ENCODE data around the gene PLXNA4.

The PLXNA4 gene

DNA sequence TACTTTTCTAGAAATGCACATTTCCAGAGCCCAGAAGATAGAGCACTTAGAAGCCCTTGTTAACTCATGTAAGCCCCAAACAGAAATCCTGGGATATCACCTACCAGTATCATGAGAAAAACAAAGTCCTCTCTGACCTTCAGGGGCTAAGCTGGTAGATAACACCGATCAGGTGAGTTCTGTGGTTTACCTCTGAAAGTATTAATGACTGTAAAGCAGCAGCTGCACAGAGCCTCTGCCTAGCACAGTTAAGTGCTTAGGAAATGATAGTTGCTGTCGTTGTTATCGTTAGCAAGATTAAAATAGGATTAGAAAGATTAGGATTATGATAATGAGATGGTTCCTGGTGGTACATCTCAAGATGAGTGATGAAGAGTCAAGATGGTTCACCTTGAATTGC is 64.9 kb downstream of the PLXNA4 start:
- TF ChIP-seq, protein P1, sequence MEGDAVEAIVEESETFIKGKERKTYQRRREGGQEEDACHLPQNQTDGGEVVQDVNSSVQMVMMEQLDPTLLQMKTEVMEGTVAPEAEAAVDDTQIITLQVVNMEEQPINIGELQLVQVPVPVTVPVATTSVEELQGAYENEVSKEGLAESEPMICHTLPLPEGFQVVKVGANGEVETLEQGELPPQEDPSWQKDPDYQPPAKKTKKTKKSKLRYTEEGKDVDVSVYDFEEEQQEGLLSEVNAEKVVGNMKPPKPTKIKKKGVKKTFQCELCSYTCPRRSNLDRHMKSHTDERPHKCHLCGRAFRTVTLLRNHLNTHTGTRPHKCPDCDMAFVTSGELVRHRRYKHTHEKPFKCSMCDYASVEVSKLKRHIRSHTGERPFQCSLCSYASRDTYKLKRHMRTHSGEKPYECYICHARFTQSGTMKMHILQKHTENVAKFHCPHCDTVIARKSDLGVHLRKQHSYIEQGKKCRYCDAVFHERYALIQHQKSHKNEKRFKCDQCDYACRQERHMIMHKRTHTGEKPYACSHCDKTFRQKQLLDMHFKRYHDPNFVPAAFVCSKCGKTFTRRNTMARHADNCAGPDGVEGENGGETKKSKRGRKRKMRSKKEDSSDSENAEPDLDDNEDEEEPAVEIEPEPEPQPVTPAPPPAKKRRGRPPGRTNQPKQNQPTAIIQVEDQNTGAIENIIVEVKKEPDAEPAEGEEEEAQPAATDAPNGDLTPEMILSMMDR (IDR thresholded peaks at IDR 0.05; ENCODE audit: insufficient read depth, low read length), result no peak
- TF ChIP-seq SPI1 (IDR thresholded peaks at IDR 0.05; ENCODE audit: borderline replicate concordance, low read depth) (no peak), GABPA (IDR thresholded peaks at IDR 0.05; ENCODE audit: low read depth) (no peak), POLR2AphosphoS5 (IDR thresholded peaks at IDR 0.05; ENCODE audit: low read depth) (no peak)
- TF ChIP-seq, protein P2, sequence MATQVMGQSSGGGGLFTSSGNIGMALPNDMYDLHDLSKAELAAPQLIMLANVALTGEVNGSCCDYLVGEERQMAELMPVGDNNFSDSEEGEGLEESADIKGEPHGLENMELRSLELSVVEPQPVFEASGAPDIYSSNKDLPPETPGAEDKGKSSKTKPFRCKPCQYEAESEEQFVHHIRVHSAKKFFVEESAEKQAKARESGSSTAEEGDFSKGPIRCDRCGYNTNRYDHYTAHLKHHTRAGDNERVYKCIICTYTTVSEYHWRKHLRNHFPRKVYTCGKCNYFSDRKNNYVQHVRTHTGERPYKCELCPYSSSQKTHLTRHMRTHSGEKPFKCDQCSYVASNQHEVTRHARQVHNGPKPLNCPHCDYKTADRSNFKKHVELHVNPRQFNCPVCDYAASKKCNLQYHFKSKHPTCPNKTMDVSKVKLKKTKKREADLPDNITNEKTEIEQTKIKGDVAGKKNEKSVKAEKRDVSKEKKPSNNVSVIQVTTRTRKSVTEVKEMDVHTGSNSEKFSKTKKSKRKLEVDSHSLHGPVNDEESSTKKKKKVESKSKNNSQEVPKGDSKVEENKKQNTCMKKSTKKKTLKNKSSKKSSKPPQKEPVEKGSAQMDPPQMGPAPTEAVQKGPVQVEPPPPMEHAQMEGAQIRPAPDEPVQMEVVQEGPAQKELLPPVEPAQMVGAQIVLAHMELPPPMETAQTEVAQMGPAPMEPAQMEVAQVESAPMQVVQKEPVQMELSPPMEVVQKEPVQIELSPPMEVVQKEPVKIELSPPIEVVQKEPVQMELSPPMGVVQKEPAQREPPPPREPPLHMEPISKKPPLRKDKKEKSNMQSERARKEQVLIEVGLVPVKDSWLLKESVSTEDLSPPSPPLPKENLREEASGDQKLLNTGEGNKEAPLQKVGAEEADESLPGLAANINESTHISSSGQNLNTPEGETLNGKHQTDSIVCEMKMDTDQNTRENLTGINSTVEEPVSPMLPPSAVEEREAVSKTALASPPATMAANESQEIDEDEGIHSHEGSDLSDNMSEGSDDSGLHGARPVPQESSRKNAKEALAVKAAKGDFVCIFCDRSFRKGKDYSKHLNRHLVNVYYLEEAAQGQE (IDR thresholded peaks at IDR 0.05; ENCODE audit: insufficient replicate concordance, low read depth), result no peak
- no peak overlapping the region for H3K27ac ChIP-seq (replicated peaks)
- H3K4me3 ChIP-seq (replicated peaks; ENCODE audit: insufficient read depth, low read length), result no peak overlapping the region
- no peaks in the 10 kb centered on the region for H3K27me3 ChIP-seq (ENCODE audit: insufficient read depth, poor library complexity, severe bottlenecking)
- no peak for DNase-seq (ENCODE audit: low read depth in 1 of 2, low spot score in 1 of 2)

DNA sequence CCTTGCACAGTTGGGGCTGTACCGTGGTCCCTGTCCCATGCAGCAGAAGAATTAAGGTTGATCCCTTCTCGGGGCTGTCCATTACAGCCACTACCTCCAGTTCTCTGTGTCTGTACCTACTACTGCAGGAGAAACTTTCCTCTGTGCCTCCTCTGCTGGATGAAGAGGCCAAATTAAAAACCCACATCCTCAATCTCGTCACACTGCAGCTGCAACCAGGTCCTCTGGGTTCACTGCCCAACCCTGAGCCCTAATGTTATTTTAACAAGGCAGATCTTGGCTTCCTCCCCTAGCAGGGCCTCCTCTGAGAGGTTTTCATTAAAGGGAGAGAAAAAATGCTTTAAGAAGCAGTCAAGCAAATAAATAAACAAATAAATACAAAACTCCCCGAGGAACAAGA is 66.6 kb downstream of the PLXNA4 start:
- no peak for DNase-seq (ENCODE audit: low read depth in 1 of 2, low spot score in 1 of 2)
- TF ChIP-seq POLR2AphosphoS5 (IDR thresholded peaks at IDR 0.05; ENCODE audit: low read depth), result no peak
- TF ChIP-seq, protein P2 (IDR thresholded peaks at IDR 0.05; ENCODE audit: insufficient replicate concordance, low read depth), result no peak
- TF ChIP-seq, protein P1 (IDR thresholded peaks at IDR 0.05; ENCODE audit: insufficient read depth, low read length), result no peak
- no peak for TF ChIP-seq SPI1 (IDR thresholded peaks at IDR 0.05; ENCODE audit: borderline replicate concordance, low read depth)
- TF ChIP-seq GABPA (IDR thresholded peaks at IDR 0.05; ENCODE audit: low read depth), result no peak
- H3K27ac ChIP-seq (replicated peaks), result no peak overlapping the region

DNA sequence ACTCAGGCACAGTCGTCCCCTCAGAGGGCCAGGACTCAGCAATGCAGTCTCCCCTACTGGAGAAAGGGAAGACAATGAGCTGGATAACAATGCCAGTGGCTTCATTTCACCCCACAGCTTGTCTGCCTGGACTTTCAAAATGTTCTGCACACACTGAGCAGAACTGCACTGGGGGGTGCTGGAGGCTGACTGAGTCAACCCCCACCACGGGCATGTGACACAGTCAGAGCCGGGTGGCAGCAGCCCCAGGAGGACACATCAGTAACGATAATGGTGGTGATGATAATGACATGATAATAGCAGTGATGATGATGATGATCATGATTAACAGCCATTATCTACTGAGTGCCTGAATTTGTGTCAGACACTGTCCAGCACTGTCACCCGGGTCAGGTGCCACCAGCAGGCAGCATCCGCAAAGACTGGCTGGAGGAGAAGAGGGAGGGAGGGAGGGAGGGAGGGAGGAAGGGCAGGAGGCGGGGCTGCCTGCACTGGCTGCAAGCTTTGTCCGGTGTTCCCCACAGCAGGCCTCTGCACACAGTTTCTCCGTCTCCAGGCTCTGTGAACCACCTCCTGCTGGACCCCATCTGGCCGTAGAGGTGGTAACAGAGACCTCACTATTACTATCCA is 67.4 kb downstream of the PLXNA4 start:
- H3K27me3 ChIP-seq (ENCODE audit: insufficient read depth, poor library complexity, severe bottlenecking), result no peaks in the 10 kb centered on the region
- no peak overlapping the region for H3K27ac ChIP-seq (replicated peaks)
- no peak for DNase-seq (ENCODE audit: low read depth in 1 of 2, low spot score in 1 of 2)
- H3K4me3 ChIP-seq (replicated peaks; ENCODE audit: insufficient read depth, low read length), result no peak overlapping the region
- TF ChIP-seq SPI1 (IDR thresholded peaks at IDR 0.05; ENCODE audit: borderline replicate concordance, low read depth), result no peak
- TF ChIP-seq GABPA (IDR thresholded peaks at IDR 0.05; ENCODE audit: low read depth), result no peak
- no peak for TF ChIP-seq POLR2AphosphoS5 (IDR thresholded peaks at IDR 0.05; ENCODE audit: low read depth)
- TF ChIP-seq, protein P2 (IDR thresholded peaks at IDR 0.05; ENCODE audit: insufficient replicate concordance, low read depth), result no peak
- TF ChIP-seq, protein P1 (IDR thresholded peaks at IDR 0.05; ENCODE audit: insufficient read depth, low read length), result no peak

More for the DNA sequence above, 66.6 kb downstream of the PLXNA4 start:
- no peak overlapping the region for H3K4me3 ChIP-seq (replicated peaks; ENCODE audit: insufficient read depth, low read length)
- no peaks in the 10 kb centered on the region for H3K27me3 ChIP-seq (ENCODE audit: insufficient read depth, poor library complexity, severe bottlenecking)
